ENCODE data around the gene GNA14. TPM values are rescaled to one million over a fixed set of nuclear protein-coding genes. Genes with fewer than 3 reads are reported as not detected.

The GNA14 gene
- polyA plus RNA-seq, 4 donors, result 0.89 to 3.8 (median 1.7) TPM; not detected in 1

DNA sequence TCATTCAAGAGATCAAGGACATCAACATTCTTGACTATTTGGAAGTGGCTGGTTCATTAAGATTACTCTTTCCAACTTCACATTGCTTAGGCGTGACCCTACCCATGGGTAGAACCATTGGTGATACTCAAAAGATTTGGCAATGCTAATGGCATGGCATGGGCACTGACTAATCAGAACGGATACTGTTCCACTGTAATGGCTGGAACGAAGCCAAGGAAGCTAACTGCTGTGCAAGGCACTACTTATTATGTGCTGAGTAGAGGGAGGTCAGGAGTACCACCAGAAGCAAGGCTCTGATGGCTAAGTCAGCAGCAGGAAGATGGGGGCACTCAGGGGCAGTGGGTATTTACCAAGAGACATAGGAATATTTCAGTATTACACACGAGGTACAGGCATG, 31.9 kb downstream of the GNA14 start:
- WGBS, 3 donors, result 56 to 74% (median 62%) methylated on average over 4 of the region's 4 CpGs
- no peak for DNase-seq
- H3K27me3 ChIP-seq (ENCODE audit: control insufficient read depth in 3 of 3, insufficient read depth in 3 of 3, low read length in 3 of 3), result no peaks in the 10 kb centered on the region
- no peak for FAIRE-seq
- no peaks in the 10 kb centered on the region for H3K4me1 ChIP-seq (ENCODE audit: control insufficient read depth in 3 of 3, insufficient read depth in 2 of 3, low read depth in 1 of 3, low read length in 2 of 3)
- no peaks in the 10 kb centered on the region for H3K9me3 ChIP-seq (ENCODE audit: control insufficient read depth in 2 of 2, insufficient read depth in 1 of 2, low read depth in 1 of 2, low read length in 1 of 2)
- H3K27ac ChIP-seq (ENCODE audit: low read depth in 1 of 3, low read length in 2 of 3), result no peak overlapping the region
- H3K36me3 ChIP-seq (ENCODE audit: control insufficient read depth in 3 of 3, insufficient read depth in 2 of 3, low read depth in 1 of 3, low read length in 3 of 3), result no peaks in the 10 kb centered on the region
- no peak overlapping the region for H3K4me3 ChIP-seq (ENCODE audit: low read depth in 1 of 3, low read length in 3 of 3)

DNA sequence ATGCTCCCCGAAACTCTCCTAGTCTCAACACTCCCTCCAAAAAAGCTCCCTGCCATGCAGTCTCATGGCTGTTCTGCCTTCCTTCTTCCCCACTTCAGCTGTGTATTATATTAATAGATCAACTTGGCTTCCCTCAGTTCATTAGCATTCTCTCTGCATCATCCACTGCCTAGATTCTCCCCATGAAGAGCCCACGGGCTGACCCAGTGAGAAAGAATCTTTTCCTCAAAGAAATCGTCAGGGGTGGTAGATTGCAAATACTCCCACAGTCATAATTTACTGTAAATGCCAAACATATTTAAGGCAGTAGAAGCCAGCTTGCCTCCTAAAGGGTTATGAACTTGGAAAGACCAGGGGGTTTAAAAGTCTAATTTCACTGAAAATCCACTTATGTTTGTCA, 33.5 kb downstream of the GNA14 start:
- FAIRE-seq (no peak), DNase-seq (no peak)
- 70 to 94% (median 73%) methylated on average over 3 of the region's 3 CpGs for WGBS, 3 donors
- no peaks in the 10 kb centered on the region for H3K36me3 ChIP-seq (ENCODE audit: control insufficient read depth in 3 of 3, insufficient read depth in 2 of 3, low read depth in 1 of 3, low read length in 3 of 3)
- no peak overlapping the region for H3K4me3 ChIP-seq (ENCODE audit: low read depth in 1 of 3, low read length in 3 of 3)
- no peaks in the 10 kb centered on the region for H3K4me1 ChIP-seq (ENCODE audit: control insufficient read depth in 3 of 3, insufficient read depth in 2 of 3, low read depth in 1 of 3, low read length in 2 of 3)
- H3K27ac ChIP-seq (ENCODE audit: low read depth in 1 of 3, low read length in 2 of 3), result no peak overlapping the region
- H3K9me3 ChIP-seq (ENCODE audit: control insufficient read depth in 2 of 2, insufficient read depth in 1 of 2, low read depth in 1 of 2, low read length in 1 of 2), result no peaks in the 10 kb centered on the region
- H3K27me3 ChIP-seq (ENCODE audit: control insufficient read depth in 3 of 3, insufficient read depth in 3 of 3, low read length in 3 of 3), result no peaks in the 10 kb centered on the region

DNA sequence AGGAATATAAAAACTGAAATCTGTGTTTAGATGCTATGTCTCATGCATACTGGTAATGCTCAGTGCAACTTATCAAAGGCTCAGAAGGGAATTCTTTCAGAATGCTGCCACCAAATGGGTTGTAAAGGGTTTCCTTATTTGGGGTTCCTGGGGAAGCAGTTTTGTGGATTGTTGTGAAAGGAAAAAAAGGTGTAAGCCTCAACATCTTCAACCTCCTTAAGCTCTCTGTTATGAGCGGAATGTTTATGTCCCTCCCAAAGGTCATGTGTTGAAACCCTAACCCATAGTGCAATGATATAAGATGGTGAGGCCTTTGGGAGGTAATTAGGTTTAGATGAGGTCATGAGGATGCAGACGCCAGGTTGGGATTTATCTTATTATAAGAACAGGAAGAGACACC, 41.6 kb downstream of the GNA14 start:
- no peaks in the 10 kb centered on the region for H3K27me3 ChIP-seq (ENCODE audit: control insufficient read depth in 3 of 3, insufficient read depth in 3 of 3, low read length in 3 of 3)
- H3K4me1 ChIP-seq (ENCODE audit: control insufficient read depth in 3 of 3, insufficient read depth in 2 of 3, low read depth in 1 of 3, low read length in 2 of 3), result peaks cover 0 to 5% (median 2%) of the 10 kb centered on the region in 3 donors
- no peak overlapping the region for H3K27ac ChIP-seq (ENCODE audit: low read depth in 1 of 3, low read length in 2 of 3)
- FAIRE-seq (no peak), DNase-seq (peak in 1 of 2 donors; percentile 15)
- H3K4me3 ChIP-seq (ENCODE audit: low read depth in 1 of 3, low read length in 3 of 3), result no peak overlapping the region
- H3K36me3 ChIP-seq (ENCODE audit: control insufficient read depth in 3 of 3, insufficient read depth in 2 of 3, low read depth in 1 of 3, low read length in 3 of 3), result no peaks in the 10 kb centered on the region
- WGBS, 3 donors, result 51 to 66% (median 57%) methylated on average over 2 of the region's 2 CpGs
- no peaks in the 10 kb centered on the region for H3K9me3 ChIP-seq (ENCODE audit: control insufficient read depth in 2 of 2, insufficient read depth in 1 of 2, low read depth in 1 of 2, low read length in 1 of 2)

DNA sequence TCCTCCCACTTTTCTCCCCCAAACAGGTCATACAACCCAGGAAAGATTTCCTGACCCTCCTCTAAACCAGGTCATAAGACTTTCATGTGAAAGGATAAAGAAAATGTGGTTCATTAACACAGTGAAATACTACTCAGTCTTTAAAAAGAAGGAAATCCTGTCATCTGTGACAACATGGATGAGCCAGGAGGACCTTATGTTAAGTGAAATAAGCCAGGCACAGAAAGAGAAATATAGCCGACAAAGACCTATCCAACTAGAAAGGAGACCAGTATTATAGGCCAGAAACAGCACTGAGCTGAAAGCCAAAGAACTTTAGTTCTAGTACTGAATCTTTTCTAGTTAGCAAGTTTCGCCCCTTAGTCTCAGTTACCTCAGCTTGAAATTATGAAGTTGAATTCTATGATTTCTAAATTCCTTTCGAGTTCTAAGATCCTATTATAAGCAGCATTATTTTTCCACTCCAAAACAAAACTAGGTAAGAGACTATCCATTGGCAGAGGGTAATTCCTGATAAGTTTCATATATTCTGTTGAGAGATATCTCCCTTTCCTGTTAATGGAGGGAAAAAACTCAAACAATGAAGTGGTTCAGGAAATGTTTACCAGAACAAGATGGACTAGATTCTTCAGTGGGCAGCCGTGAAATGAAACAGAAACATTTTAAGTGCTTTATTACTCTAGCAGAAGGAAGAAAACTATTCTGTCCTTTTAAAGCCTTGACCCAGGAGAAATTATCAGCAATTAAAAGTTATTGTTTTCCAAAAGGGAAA, 42.5 kb downstream of the GNA14 start:
- Histone ChIP-seq H3K27me3 (ENCODE audit: control insufficient read depth in 3 of 3, insufficient read depth in 3 of 3, low read length in 3 of 3) (no peaks in the 10 kb centered on the region), H3K4me3 (ENCODE audit: low read depth in 1 of 3, low read length in 3 of 3) (no peak overlapping the region), H3K27ac (ENCODE audit: low read depth in 1 of 3, low read length in 2 of 3) (no peak overlapping the region), H3K4me1 (ENCODE audit: control insufficient read depth in 3 of 3, insufficient read depth in 2 of 3, low read depth in 1 of 3, low read length in 2 of 3) (peaks cover 0 to 5% (median 2%) of the 10 kb centered on the region in 3 donors), H3K36me3 (ENCODE audit: control insufficient read depth in 3 of 3, insufficient read depth in 2 of 3, low read depth in 1 of 3, low read length in 3 of 3) (no peaks in the 10 kb centered on the region), H3K9me3 (ENCODE audit: control insufficient read depth in 2 of 2, insufficient read depth in 1 of 2, low read depth in 1 of 2, low read length in 1 of 2) (no peaks in the 10 kb centered on the region)
- no peak for FAIRE-seq
- 60 to 63% (median 62%) methylated on average over 4 of the region's 4 CpGs for WGBS, 3 donors
- peak in 1 of 2 donors; percentile 18 for DNase-seq

DNA sequence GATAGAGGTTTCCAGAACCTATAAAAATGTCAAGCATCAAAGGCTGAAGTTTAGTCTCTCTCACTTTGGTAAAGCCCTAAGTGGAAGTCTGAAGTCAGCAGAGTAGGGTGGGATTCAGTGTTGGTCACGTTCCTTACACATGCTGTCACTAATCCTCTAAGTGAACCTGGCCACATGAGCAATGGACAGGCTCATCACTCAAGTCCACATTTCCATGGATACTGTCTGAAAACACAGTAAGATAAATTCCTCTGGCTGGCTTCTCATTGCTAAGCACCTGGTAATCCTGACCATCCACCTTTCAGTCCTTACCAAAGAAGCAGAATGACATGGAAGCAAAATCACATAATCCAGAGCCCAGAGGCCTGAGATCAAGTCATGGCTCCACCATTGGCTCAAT, 43.8 kb downstream of the GNA14 start:
- FAIRE-seq (no peak), DNase-seq (no peak)
- Histone ChIP-seq H3K9me3 (ENCODE audit: control insufficient read depth in 2 of 2, insufficient read depth in 1 of 2, low read depth in 1 of 2, low read length in 1 of 2) (no peaks in the 10 kb centered on the region), H3K4me1 (ENCODE audit: control insufficient read depth in 3 of 3, insufficient read depth in 2 of 3, low read depth in 1 of 3, low read length in 2 of 3) (peaks cover 0 to 5% (median 2%) of the 10 kb centered on the region in 3 donors), H3K4me3 (ENCODE audit: low read depth in 1 of 3, low read length in 3 of 3) (no peak overlapping the region), H3K27me3 (ENCODE audit: control insufficient read depth in 3 of 3, insufficient read depth in 3 of 3, low read length in 3 of 3) (no peaks in the 10 kb centered on the region), H3K27ac (ENCODE audit: low read depth in 1 of 3, low read length in 2 of 3) (no peak overlapping the region), H3K36me3 (ENCODE audit: control insufficient read depth in 3 of 3, insufficient read depth in 2 of 3, low read depth in 1 of 3, low read length in 3 of 3) (no peaks in the 10 kb centered on the region)
- 92% methylated on average over 1 of the region's 1 CpG for WGBS, 3 donors

DNA sequence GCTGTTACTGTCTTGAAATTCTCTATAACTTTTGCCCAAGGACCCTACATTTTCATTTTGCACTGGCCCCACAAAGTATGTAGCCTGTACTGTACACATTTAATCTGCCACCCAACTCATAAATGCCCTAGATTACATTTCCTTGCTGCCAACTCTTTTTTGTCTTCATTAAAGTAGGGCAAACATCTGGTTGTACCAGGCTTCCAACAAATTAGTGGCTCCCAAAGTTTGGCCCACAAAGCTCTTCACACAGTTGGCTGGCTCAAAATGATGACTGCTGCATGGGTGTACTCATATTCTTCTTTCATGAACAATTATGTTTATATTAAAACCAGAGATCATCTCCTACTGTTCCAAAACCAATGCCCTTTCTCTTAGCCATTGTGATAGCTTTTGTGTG, 45.3 kb downstream of the GNA14 start:
- DNase-seq (no peak), FAIRE-seq (no peak)
- Histone ChIP-seq H3K9me3 (ENCODE audit: control insufficient read depth in 2 of 2, insufficient read depth in 1 of 2, low read depth in 1 of 2, low read length in 1 of 2) (no peaks in the 10 kb centered on the region), H3K27ac (ENCODE audit: low read depth in 1 of 3, low read length in 2 of 3) (no peak overlapping the region), H3K36me3 (ENCODE audit: control insufficient read depth in 3 of 3, insufficient read depth in 2 of 3, low read depth in 1 of 3, low read length in 3 of 3) (no peaks in the 10 kb centered on the region), H3K27me3 (ENCODE audit: control insufficient read depth in 3 of 3, insufficient read depth in 3 of 3, low read length in 3 of 3) (no peaks in the 10 kb centered on the region), H3K4me1 (ENCODE audit: control insufficient read depth in 3 of 3, insufficient read depth in 2 of 3, low read depth in 1 of 3, low read length in 2 of 3) (peaks cover 0 to 7% (median 5%) of the 10 kb centered on the region in 3 donors), H3K4me3 (ENCODE audit: low read depth in 1 of 3, low read length in 3 of 3) (no peak overlapping the region)

DNA sequence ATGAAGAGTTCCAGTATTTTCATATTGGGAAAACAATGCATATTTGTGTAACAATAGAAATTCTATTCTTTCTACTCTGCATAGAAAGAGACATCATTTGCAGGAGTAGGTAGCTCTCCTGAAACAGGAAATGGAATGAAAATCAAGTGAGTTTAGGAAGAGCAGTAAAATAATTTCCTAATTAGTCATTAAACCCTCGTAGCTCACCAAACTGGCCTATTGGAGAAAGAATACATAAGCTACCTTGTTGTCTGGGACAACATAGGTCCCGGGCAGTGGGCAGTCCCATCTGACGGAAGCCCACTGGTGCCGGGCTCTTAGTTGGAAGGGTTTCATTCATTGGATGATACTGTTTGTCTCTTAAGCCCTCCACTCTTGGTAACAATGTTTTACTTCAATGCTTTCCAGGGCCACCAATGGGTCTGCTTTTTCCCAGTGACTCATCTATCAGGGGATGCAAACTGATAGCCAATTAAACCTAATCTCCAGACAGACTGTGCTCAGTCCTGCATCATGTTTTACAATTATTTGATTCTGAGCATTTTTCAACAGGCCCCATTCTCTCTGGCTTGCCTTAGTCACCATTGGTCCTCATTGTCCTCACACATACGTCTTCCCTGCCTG, 46.5 kb downstream of the GNA14 start:
- DNase-seq (no peak), FAIRE-seq (no peak)
- 81 to 83% (median 82%) methylated on average over 5 of the region's 5 CpGs for WGBS, 3 donors
- Histone ChIP-seq H3K4me3 (ENCODE audit: low read depth in 1 of 3, low read length in 3 of 3) (no peak overlapping the region), H3K27ac (ENCODE audit: low read depth in 1 of 3, low read length in 2 of 3) (no peak overlapping the region), H3K36me3 (ENCODE audit: control insufficient read depth in 3 of 3, insufficient read depth in 2 of 3, low read depth in 1 of 3, low read length in 3 of 3) (no peaks in the 10 kb centered on the region), H3K27me3 (ENCODE audit: control insufficient read depth in 3 of 3, insufficient read depth in 3 of 3, low read length in 3 of 3) (no peaks in the 10 kb centered on the region), H3K4me1 (ENCODE audit: control insufficient read depth in 3 of 3, insufficient read depth in 2 of 3, low read depth in 1 of 3, low read length in 2 of 3) (peaks cover 0 to 7% (median 2%) of the 10 kb centered on the region in 3 donors), H3K9me3 (ENCODE audit: control insufficient read depth in 2 of 2, insufficient read depth in 1 of 2, low read depth in 1 of 2, low read length in 1 of 2) (no peaks in the 10 kb centered on the region)

DNA sequence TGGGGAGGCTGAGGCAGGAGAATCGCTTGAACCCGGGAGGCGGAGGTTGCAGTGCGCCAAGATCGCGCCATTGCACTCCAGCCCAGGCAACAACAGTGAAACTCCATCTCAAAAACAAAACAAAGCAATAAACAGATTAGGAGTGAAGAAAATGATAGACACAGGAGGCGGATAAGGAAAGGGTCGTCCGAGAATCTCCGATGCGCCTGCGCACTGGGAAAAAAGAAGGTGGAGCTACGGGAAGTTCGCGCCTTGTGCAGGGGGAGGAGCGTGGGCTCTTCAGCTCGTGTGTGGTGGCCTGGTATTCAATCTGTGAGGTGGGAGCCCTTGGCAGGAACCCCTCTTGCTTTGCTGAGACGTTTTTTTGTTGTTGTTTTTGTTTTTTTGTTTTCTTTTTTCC, 47.3 kb downstream of the GNA14 start:
- H3K9me3 ChIP-seq (ENCODE audit: control insufficient read depth in 2 of 2, insufficient read depth in 1 of 2, low read depth in 1 of 2, low read length in 1 of 2), result no peaks in the 10 kb centered on the region
- no peak overlapping the region for H3K4me3 ChIP-seq (ENCODE audit: low read depth in 1 of 3, low read length in 3 of 3)
- H3K36me3 ChIP-seq (ENCODE audit: control insufficient read depth in 3 of 3, insufficient read depth in 2 of 3, low read depth in 1 of 3, low read length in 3 of 3), result no peaks in the 10 kb centered on the region
- H3K27ac ChIP-seq (ENCODE audit: low read depth in 1 of 3, low read length in 2 of 3), result no peak overlapping the region
- DNase-seq (no peak), FAIRE-seq (no peak)
- H3K27me3 ChIP-seq (ENCODE audit: control insufficient read depth in 3 of 3, insufficient read depth in 3 of 3, low read length in 3 of 3), result no peaks in the 10 kb centered on the region
- 86 to 94% (median 86%) methylated on average over 18 of the region's 18 CpGs for WGBS, 3 donors
- peaks cover 0 to 7% (median 0%) of the 10 kb centered on the region in 3 donors for H3K4me1 ChIP-seq (ENCODE audit: control insufficient read depth in 3 of 3, insufficient read depth in 2 of 3, low read depth in 1 of 3, low read length in 2 of 3)

Data from small intestine (tissue), 7 donors.